ENCODE data around the gene KCNJ5.

DNA sequence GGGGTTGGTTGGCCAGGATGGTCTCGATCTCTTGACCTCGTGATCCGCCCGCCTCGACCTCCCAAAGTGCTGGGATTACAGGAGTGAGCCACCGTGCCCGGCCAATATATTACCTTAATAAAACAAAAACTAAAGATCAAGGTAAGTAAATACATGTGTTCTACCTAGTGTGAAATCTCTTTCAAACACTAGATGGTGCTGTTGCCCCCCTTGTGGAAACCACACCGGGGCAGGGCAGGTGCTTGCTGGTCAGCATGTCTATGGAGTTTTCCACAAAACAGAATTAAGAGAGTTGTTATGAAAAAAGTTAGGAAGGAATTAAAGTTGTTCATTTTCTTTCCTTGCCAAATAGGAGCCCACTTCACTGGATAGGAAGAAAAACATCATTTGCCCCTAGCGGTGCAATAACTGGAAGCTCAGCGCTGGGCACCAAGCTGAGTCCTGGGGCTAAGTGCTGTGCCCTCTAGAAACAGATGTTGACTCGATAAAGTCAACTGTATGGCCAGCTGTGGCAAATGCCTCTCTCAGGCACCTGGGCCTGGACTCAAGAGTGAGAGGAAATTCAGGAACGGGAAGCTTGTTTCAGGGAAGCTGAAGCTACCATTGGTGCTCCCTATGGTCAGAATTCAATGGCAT, 6.3 kb upstream of the KCNJ5 start:
- TF ChIP-seq, protein P1, sequence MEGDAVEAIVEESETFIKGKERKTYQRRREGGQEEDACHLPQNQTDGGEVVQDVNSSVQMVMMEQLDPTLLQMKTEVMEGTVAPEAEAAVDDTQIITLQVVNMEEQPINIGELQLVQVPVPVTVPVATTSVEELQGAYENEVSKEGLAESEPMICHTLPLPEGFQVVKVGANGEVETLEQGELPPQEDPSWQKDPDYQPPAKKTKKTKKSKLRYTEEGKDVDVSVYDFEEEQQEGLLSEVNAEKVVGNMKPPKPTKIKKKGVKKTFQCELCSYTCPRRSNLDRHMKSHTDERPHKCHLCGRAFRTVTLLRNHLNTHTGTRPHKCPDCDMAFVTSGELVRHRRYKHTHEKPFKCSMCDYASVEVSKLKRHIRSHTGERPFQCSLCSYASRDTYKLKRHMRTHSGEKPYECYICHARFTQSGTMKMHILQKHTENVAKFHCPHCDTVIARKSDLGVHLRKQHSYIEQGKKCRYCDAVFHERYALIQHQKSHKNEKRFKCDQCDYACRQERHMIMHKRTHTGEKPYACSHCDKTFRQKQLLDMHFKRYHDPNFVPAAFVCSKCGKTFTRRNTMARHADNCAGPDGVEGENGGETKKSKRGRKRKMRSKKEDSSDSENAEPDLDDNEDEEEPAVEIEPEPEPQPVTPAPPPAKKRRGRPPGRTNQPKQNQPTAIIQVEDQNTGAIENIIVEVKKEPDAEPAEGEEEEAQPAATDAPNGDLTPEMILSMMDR (IDR thresholded peaks at IDR 0.05; ENCODE audit: low read depth, low read length): peak; percentile 85
- TF ChIP-seq EZH2phosphoT487 (IDR thresholded peaks at IDR 0.05; ENCODE audit: low read depth): no peak
